ENCODE results near the gene LRRC1.
A peak's percentile ranks its signal among the peaks of the same experiment; 100 is the strongest.

The LRRC1 gene

DNA sequence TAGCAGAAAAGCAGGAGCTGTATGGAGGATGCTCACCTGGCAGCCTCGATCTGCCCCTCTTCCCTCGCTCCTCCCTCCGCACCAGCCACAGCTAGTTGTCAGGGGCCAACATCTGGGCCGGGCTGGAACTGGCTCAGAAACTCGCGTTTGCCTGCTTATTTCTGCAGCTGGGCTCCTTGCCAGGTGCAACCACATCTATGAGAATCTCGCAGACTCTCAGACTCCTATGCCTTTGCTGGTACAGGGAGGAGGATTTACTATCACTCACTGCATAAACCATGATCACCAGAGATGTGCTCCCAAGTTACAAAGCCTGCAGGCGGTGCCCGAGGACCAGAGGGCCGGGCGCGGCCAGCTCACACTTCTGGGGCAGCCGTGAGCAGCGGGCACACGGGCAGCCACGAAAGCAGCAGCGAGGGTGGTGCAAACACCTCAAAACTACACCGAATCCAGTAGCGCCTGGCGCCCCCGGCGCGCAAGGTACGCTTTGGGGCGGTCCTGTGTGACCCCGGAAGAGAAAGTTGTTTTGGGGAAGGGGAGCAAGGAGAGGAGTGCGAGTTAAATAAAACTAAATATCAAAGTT, 577 bp upstream of the LRRC1 start (continued):
- TF ChIP-seq ZNF513 (tag by site-specific recombination; IDR thresholded peaks at IDR 0.05) = no peak
- no peak for TF ChIP-seq ZNF404 (tag by site-specific recombination; IDR thresholded peaks at IDR 0.05)
- TF ChIP-seq, protein P1, sequence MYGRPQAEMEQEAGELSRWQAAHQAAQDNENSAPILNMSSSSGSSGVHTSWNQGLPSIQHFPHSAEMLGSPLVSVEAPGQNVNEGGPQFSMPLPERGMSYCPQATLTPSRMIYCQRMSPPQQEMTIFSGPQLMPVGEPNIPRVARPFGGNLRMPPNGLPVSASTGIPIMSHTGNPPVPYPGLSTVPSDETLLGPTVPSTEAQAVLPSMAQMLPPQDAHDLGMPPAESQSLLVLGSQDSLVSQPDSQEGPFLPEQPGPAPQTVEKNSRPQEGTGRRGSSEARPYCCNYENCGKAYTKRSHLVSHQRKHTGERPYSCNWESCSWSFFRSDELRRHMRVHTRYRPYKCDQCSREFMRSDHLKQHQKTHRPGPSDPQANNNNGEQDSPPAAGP (tag by site-specific recombination; IDR thresholded peaks at IDR 0.05) = no peak
- TF ChIP-seq, protein P2, sequence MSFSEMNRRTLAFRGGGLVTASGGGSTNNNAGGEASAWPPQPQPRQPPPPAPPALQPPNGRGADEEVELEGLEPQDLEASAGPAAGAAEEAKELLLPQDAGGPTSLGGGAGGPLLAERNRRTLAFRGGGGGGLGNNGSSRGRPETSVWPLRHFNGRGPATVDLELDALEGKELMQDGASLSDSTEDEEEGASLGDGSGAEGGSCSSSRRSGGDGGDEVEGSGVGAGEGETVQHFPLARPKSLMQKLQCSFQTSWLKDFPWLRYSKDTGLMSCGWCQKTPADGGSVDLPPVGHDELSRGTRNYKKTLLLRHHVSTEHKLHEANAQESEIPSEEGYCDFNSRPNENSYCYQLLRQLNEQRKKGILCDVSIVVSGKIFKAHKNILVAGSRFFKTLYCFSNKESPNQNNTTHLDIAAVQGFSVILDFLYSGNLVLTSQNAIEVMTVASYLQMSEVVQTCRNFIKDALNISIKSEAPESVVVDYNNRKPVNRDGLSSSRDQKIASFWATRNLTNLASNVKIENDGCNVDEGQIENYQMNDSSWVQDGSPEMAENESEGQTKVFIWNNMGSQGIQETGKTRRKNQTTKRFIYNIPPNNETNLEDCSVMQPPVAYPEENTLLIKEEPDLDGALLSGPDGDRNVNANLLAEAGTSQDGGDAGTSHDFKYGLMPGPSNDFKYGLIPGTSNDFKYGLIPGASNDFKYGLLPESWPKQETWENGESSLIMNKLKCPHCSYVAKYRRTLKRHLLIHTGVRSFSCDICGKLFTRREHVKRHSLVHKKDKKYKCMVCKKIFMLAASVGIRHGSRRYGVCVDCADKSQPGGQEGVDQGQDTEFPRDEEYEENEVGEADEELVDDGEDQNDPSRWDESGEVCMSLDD (tag by site-specific recombination; IDR thresholded peaks at IDR 0.05) = peak; percentile 55; the same call in 1 of the 2 replicates
- TF ChIP-seq ZNF580 (tag by site-specific recombination; IDR thresholded peaks at IDR 0.05) = 0 out of 2 replicates have a peak, but pooled peaks have one; percentile 38
- no peak for TF ChIP-seq ZFP69B (tag by site-specific recombination; IDR thresholded peaks at IDR 0.05)
- no peak for TF ChIP-seq ZNF280C (tag by site-specific recombination; IDR thresholded peaks at IDR 0.05)
- TF ChIP-seq GFI1B (tag by site-specific recombination; IDR thresholded peaks at IDR 0.05) = no peak
- no peak for TF ChIP-seq ZNF426 (tag by site-specific recombination; IDR thresholded peaks at IDR 0.05)
- no peak for TF ChIP-seq ZNF132 (tag by site-specific recombination; IDR thresholded peaks at IDR 0.05; ENCODE audit: borderline replicate concordance)
- no peak for TF ChIP-seq ZNF112 (tag by site-specific recombination; IDR thresholded peaks at IDR 0.05)
- TF ChIP-seq ZNF223 (tag by site-specific recombination; IDR thresholded peaks at IDR 0.05) = no peak
- no peak for TF ChIP-seq KLF16 (tag by site-specific recombination; IDR thresholded peaks at IDR 0.05)
- TF ChIP-seq ZNF626 (tag by site-specific recombination; IDR thresholded peaks at IDR 0.05) = no peak
- no peak for TF ChIP-seq GLIS2 (tag by site-specific recombination; IDR thresholded peaks at IDR 0.05)
- no peak for TF ChIP-seq ZNF791 (tag by site-specific recombination; IDR thresholded peaks at IDR 0.05)
- no peak for TF ChIP-seq KLF10 (tag by site-specific recombination; IDR thresholded peaks at IDR 0.05)
- no peak for TF ChIP-seq ZNF140 (tag by site-specific recombination; IDR thresholded peaks at IDR 0.05)
- no peak for TF ChIP-seq ZNF433 (tag by site-specific recombination; IDR thresholded peaks at IDR 0.05; ENCODE audit: low read depth)
- no peak for TF ChIP-seq SCRT2 (tag by site-specific recombination; IDR thresholded peaks at IDR 0.05)
- no peak for TF ChIP-seq ZNF394 (tag by site-specific recombination; IDR thresholded peaks at IDR 0.05; ENCODE audit: borderline replicate concordance)
- TF ChIP-seq ZNF214 (tag by site-specific recombination; IDR thresholded peaks at IDR 0.05; ENCODE audit: borderline replicate concordance) = no peak
- no peak for TF ChIP-seq ZNF623 (tag by site-specific recombination; IDR thresholded peaks at IDR 0.05)
- TF ChIP-seq FEZF1 (tag by site-specific recombination; IDR thresholded peaks at IDR 0.05) = peak; percentile 87
- no peak for TF ChIP-seq ZSCAN30 (tag by site-specific recombination; IDR thresholded peaks at IDR 0.05)
- no peak for TF ChIP-seq KLF9 (tag by site-specific recombination; IDR thresholded peaks at IDR 0.05; ENCODE audit: low read depth)
- no peak for TF ChIP-seq ZNF658 (tag by site-specific recombination; IDR thresholded peaks at IDR 0.05)
- no peak for TF ChIP-seq ZNF211 (tag by site-specific recombination; IDR thresholded peaks at IDR 0.05; ENCODE audit: low read depth)
- no peak for TF ChIP-seq SP7 (tag by site-specific recombination; IDR thresholded peaks at IDR 0.05)
- TF ChIP-seq ZNF560 (tag by site-specific recombination; IDR thresholded peaks at IDR 0.05; ENCODE audit: borderline replicate concordance) = no peak
- TF ChIP-seq YY2 (tag by site-specific recombination; IDR thresholded peaks at IDR 0.05) = no peak
- no peak for TF ChIP-seq ZNF350 (tag by site-specific recombination; IDR thresholded peaks at IDR 0.05)
- no peak for TF ChIP-seq ZBTB21 (tag by site-specific recombination; IDR thresholded peaks at IDR 0.05)
- TF ChIP-seq ZFP37 (tag by site-specific recombination; IDR thresholded peaks at IDR 0.05) = no peak

Measured in HEK293 (cell line).